ENCODE results near the gene C5AR1. TPM values are rescaled to one million over a fixed set of nuclear protein-coding genes. Genes with fewer than 3 reads are reported as not detected.
"Not testable (repeated sequence)": the region's sequence is repeated elsewhere in the genome, so short reads cannot be mapped to it uniquely, and the experiment has no call there.

The C5AR1 gene
- total RNA-seq, 1 donor from 2014 or later: not detected

DNA sequence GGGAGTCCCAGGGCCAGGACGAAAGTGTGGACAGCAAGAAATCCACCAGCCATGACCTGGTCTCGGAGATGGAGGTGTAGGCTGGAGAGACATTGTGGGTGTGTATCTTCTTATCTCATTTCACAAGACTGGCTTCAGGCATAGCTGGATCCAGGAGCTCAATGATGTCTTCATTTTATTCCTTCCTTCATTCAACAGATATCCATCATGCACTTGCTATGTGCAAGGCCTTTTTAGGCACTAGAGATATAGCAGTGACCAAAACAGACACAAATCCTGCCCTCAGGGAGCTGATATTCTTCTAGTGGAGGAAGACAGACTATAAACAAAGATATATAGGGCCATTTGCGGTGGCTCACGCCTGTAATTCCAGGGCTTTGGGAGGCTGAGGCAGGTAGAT is 32.1 kb downstream of the C5AR1 start:
- H3K4me3 ChIP-seq (ENCODE audit: low read depth, low read length): no peak overlapping the region
- H3K27me3 ChIP-seq (ENCODE audit: control insufficient read depth, insufficient read depth, low read length): no peaks in the 10 kb centered on the region
- no peaks in the 10 kb centered on the region for H3K36me3 ChIP-seq (ENCODE audit: control insufficient read depth, insufficient read depth, low read length)
- TF ChIP-seq, protein P1, sequence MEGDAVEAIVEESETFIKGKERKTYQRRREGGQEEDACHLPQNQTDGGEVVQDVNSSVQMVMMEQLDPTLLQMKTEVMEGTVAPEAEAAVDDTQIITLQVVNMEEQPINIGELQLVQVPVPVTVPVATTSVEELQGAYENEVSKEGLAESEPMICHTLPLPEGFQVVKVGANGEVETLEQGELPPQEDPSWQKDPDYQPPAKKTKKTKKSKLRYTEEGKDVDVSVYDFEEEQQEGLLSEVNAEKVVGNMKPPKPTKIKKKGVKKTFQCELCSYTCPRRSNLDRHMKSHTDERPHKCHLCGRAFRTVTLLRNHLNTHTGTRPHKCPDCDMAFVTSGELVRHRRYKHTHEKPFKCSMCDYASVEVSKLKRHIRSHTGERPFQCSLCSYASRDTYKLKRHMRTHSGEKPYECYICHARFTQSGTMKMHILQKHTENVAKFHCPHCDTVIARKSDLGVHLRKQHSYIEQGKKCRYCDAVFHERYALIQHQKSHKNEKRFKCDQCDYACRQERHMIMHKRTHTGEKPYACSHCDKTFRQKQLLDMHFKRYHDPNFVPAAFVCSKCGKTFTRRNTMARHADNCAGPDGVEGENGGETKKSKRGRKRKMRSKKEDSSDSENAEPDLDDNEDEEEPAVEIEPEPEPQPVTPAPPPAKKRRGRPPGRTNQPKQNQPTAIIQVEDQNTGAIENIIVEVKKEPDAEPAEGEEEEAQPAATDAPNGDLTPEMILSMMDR (IDR thresholded peaks at IDR 0.05; ENCODE audit: insufficient read depth, low read length, poor library complexity, severe bottlenecking): no peak
- DNase-seq (ENCODE audit: low read depth): no peak

GRCh38 chr19:47343194-47343802 is 33.6 kb downstream of the C5AR1 start:
- no peak for DNase-seq (ENCODE audit: low read depth)
- H3K4me3 ChIP-seq (ENCODE audit: low read depth, low read length): no peak overlapping the region
- TF ChIP-seq, protein P1 (IDR thresholded peaks at IDR 0.05; ENCODE audit: insufficient read depth, low read length, poor library complexity, severe bottlenecking): no peak

GRCh38 chr19:47344425-47344824 is 34.8 kb downstream of the C5AR1 start:
- TF ChIP-seq, protein P1 (IDR thresholded peaks at IDR 0.05; ENCODE audit: insufficient read depth, low read length, poor library complexity, severe bottlenecking): no peak
- Histone ChIP-seq H3K27me3 (ENCODE audit: control insufficient read depth, insufficient read depth, low read length) (no peaks in the 10 kb centered on the region), H3K36me3 (ENCODE audit: control insufficient read depth, insufficient read depth, low read length) (no peaks in the 10 kb centered on the region), H3K4me3 (ENCODE audit: low read depth, low read length) (no peak overlapping the region)
- DNase-seq (ENCODE audit: low read depth): no peak

More at GRCh38 chr19:47343194-47343802, 33.6 kb downstream of the C5AR1 start:
- no peaks in the 10 kb centered on the region for H3K27me3 ChIP-seq (ENCODE audit: control insufficient read depth, insufficient read depth, low read length)
- H3K36me3 ChIP-seq (ENCODE audit: control insufficient read depth, insufficient read depth, low read length): no peaks in the 10 kb centered on the region

- not testable (repeated sequence) for H3K4me3 ChIP-seq (ENCODE audit: low read depth, low read length); DNase-seq (ENCODE audit: low read depth)
Observed at GRCh38 chr19:47346024-47346423, 36.4 kb downstream of the C5AR1 start.

DNA sequence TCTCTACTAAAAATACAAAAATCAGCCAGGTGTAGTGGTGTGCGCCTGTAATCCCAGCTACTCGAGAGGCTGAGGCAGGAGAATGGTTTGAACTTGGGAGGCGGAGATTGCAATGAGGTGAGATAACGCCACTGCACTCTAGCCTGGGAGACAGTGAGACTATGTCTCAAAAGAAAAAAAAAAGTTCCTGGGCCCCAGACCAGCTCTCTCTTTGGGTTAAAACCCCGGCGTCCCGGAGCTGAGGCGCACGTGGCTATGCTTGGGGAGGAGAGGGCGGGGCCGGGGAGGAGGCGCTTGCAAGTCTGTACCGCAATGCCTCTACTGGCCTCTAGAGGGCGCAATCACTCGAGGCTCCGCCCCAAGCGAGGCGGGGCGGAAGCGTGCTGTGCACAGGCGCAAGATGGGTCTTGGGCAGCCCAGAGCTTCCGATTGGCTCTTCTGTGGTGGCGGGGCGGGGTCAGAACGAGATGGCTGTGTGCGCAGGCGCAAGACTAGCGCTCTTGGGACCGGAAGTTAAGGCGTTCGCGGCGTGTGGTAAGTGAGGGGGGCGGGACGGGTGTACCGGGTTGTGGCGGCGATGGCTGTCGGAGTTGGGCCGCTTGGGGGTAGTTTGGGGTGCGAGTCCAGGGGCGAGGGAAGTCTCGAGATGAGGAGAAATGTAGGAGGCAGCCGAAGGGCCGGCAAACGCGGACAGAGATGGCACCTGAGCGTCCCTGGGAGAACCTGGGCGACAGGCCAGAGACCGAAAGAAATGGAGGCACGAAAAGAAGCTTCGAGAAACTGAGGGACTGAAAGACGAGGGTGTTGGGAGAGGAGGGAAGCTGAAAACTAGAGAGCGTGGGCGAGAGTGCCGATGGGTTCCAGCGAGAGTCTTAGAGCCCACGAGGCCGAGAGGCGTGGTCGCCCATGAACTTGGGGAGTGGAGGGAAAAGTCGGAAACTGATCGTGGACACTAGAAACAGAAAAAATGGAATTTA is 39.4 kb downstream of the C5AR1 start, which contains the start of gene DHX34:
Gene DHX34, plus strand, starts transcription at position 497 of the 977 bp plus-strand sequence. CDS start 3,716 bp downstream, outside the sequence.
- no peaks in the 10 kb centered on the region for H3K27me3 ChIP-seq (ENCODE audit: control insufficient read depth, insufficient read depth, low read length)
- H3K4me3 ChIP-seq (ENCODE audit: low read depth, low read length): peak within 1 kb of the TSS; percentile 62
- H3K36me3 ChIP-seq (ENCODE audit: control insufficient read depth, insufficient read depth, low read length): no peaks in the 10 kb centered on the region
- TF ChIP-seq, protein P1 (IDR thresholded peaks at IDR 0.05; ENCODE audit: insufficient read depth, low read length, poor library complexity, severe bottlenecking): peak; percentile 99
- DNase-seq (ENCODE audit: low read depth): peak; percentile 94

More at GRCh38 chr19:47346024-47346423, 36.4 kb downstream of the C5AR1 start:
- H3K36me3 ChIP-seq (ENCODE audit: control insufficient read depth, insufficient read depth, low read length); H3K27me3 ChIP-seq (ENCODE audit: control insufficient read depth, insufficient read depth, low read length): not testable (repeated sequence)

- Histone ChIP-seq H3K27me3 (ENCODE audit: control insufficient read depth, insufficient read depth, low read length) (no peaks in the 10 kb centered on the region), H3K36me3 (ENCODE audit: control insufficient read depth, insufficient read depth, low read length) (no peaks in the 10 kb centered on the region), H3K4me3 (ENCODE audit: low read depth, low read length) (no peak overlapping the region)
- TF ChIP-seq, protein P1 (IDR thresholded peaks at IDR 0.05; ENCODE audit: insufficient read depth, low read length, poor library complexity, severe bottlenecking): no peak
- no peak for DNase-seq (ENCODE audit: low read depth)
Observed at GRCh38 chr19:47350630-47351029, 41.0 kb downstream of the C5AR1 start.

Measured in kidney epithelial cell (primary cell).